Globus pallidus (tissue), 1 donor: ENCODE data around the gene SLCO3A1.

Source experiments
- DNase-seq: peaks from one replicate; pipeline ENCODE4 v3.0.0-alpha.2; 2015; ENCODE audit warnings: low spot score

SLCO3A1 gene

GRCh38 chr15:91853511-91853947 is at the start of gene SLCO3A1:
TSS of gene SLCO3A1 (plus strand) at chr15:91853708.
- peak; percentile 80 for DNase-seq

GRCh38 chr15:91807122-91807521 is 46.4 kb upstream of the SLCO3A1 start:
- no peak for DNase-seq

- no peak for DNase-seq
Measured at GRCh38 chr15:91813924-91814323, 39.6 kb upstream of the SLCO3A1 start.

GRCh38 chr15:91816942-91817341 is 36.6 kb upstream of the SLCO3A1 start:
- DNase-seq, result no peak

GRCh38 chr15:91821458-91821857 is 32.0 kb upstream of the SLCO3A1 start:
- no peak for DNase-seq

- DNase-seq, result peak; percentile 40
Measured at GRCh38 chr15:91824256-91824655, 29.3 kb upstream of the SLCO3A1 start.

- DNase-seq, result no peak
Measured at GRCh38 chr15:91826443-91826842, 27.1 kb upstream of the SLCO3A1 start.

- no peak for DNase-seq
Measured at GRCh38 chr15:91833056-91833455, 20.5 kb upstream of the SLCO3A1 start.

GRCh38 chr15:91839867-91840266 is 13.6 kb upstream of the SLCO3A1 start:
- DNase-seq, result no peak

- DNase-seq, result no peak
Measured at GRCh38 chr15:91841861-91842260, 11.6 kb upstream of the SLCO3A1 start.

GRCh38 chr15:91844341-91844740 is 9.2 kb upstream of the SLCO3A1 start:
- DNase-seq, result no peak

GRCh38 chr15:91844928-91845327 is 8.6 kb upstream of the SLCO3A1 start:
- DNase-seq, result no peak

GRCh38 chr15:91845720-91846119 is 7.8 kb upstream of the SLCO3A1 start:
- peak; percentile 49 for DNase-seq

- peak; percentile 79 for DNase-seq
Measured at GRCh38 chr15:91849180-91849579, 4.3 kb upstream of the SLCO3A1 start.

GRCh38 chr15:91849749-91850161 is 3.8 kb upstream of the SLCO3A1 start:
- peak; percentile 68 for DNase-seq

- DNase-seq, result peak; percentile 91
Measured at GRCh38 chr15:91852741-91853510, 582 bp upstream of the SLCO3A1 start.

- peak; percentile 58 for DNase-seq
Measured at GRCh38 chr15:91853948-91854638, 585 bp downstream of the SLCO3A1 start.

GRCh38 chr15:91854639-91854990 is 1.1 kb downstream of the SLCO3A1 start:
- no peak for DNase-seq

- no peak for DNase-seq
Measured at GRCh38 chr15:91855241-91855640, 1.7 kb downstream of the SLCO3A1 start.

GRCh38 chr15:91855684-91856489 is 2.4 kb downstream of the SLCO3A1 start:
- no peak for DNase-seq

- no peak for DNase-seq
Measured at GRCh38 chr15:91857224-91857585, 3.7 kb downstream of the SLCO3A1 start.

GRCh38 chr15:91857772-91858171 is 4.3 kb downstream of the SLCO3A1 start:
- DNase-seq, result no peak

GRCh38 chr15:91860498-91860897 is 7.0 kb downstream of the SLCO3A1 start:
- DNase-seq, result no peak
